Muscle of back (tissue), 11 donors: ENCODE data around the gene PDS5B. TPM values are rescaled to one million over a fixed set of nuclear protein-coding genes. Genes with fewer than 3 reads are reported as not detected.
"Not testable (repeated sequence)": the region's sequence is repeated elsewhere in the genome, so short reads cannot be mapped to it uniquely, and the experiment has no call there.

Experiments used
- DNase-seq, 3 donors: peaks; one replicate each; pipeline versions ENCODE4 v3.0.0 to v3.0.0-alpha.2; 2013
- polyA plus RNA-seq, 10 donors: library from polyadenylated mRNA; unstranded; fragments of 120-200 nt; gene quantifications; one replicate each; pipeline ENCODE4 v1.2.1, GENCODE V29; 2013; ENCODE audit not compliant: insufficient read length in 10 of 10

Gene PDS5B
- polyA plus RNA-seq, 10 donors: 34.1 to 50.4 (median 40.8) TPM

DNA sequence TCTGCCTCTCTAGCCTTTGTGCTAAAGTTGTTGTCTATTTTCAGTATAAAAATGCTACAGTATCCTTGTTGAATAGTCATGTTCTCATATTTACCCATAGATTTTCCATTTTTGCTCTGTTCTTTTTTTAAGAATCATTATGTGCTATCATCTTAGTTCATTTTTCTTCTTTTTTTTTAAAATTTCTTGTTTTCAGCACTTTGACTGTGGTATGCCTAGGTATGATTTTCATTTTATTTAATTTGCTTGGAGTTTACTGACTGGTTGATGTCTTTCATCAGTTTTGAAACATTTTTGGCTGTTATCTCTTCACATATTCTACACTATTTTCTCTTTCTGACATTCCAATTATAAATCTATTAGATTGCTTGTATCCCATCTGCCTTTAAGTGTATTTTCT lies 192.9 kb downstream of the PDS5B start:
- DNase-seq: no peak

DNA sequence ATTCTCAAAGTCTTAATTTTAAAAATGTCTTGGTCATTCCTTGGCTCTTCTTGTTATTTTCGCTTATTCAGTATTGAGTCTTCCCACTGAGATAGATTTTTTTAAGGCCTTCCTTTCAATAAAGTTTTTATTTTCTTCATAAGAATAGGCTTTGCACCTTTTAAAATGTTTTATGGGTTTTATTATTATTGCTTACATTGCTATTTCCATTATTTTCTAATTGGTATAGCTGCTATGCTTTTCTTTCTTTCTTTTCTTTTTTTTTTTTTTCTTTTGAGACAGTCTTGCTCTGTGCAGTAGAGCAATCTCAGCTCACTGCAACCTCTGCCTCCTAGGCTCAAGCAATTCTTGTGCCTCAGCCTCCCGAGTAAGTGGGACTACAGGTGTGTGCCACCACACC lies 195.7 kb downstream of the PDS5B start:
- no peak for DNase-seq

DNA sequence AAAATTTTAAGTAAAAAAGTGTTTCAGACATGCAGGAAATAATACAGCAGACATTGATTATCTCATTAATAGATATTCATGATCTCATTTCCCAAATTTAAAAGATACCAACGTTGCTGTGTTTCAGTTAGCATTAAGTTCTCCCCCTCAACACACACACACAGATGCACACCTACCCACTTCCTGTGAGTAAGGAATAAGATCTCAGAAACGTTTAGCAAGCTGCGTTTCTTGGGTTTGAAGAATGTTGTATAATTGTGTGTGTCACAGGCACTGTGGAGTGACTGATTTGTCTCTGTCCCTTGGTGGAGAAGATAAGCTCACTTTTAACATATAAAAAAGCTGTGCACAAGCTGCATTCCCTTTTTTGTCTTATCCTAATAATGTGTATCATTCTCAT lies 196.8 kb downstream of the PDS5B start:
- DNase-seq: peak in 1 of 3 donors; percentile 8

DNA sequence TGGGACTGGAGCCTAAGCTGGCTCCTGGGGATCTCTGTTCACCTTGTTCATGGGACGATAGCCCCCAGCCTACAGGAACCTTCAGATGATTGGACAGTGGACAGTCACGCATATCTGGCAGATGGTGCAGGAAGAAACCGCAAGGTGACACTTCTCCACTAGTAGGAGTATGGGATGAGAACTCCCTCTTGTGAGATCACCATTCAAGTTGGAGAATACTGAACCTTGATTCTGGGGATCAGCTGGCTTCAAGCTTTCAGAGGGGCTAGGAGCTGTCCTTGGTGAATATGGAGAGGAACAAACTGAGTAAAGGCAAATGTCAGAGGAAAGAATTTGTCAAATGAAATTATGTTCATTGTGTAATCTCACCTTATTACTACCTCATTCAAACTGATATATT lies 204.5 kb downstream of the PDS5B start:
- DNase-seq: no peak

DNA sequence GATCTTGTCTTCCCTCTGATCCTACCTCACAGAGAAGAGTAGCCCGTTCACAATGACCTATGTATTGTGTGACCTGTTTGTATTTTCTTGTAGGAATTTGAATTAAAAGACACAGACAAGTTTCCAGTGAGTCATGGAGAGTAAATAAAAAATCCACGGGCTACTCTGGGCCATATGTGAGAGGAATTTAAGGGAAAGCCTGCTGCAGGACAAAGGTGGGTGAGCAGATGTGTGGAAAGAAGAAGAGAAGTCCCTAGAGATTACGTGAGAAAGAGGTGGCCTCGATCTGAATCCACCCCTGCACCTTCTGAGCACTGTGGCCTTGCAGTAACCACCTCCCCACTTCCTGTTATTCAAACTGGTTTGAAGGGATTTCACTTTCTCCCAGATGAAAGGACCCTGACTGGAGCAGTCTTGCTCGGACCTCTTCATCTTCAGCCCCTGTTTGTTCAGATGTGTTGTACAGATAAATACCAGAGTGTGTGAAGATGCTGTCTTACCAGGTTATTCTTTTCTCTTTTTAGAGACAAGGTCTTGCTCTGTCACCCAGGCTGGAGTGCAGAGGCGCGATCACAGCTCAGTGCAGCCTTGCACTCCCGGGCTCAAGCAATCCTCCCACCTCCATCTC lies 205.4 kb downstream of the PDS5B start:
- DNase-seq: no peak

DNA sequence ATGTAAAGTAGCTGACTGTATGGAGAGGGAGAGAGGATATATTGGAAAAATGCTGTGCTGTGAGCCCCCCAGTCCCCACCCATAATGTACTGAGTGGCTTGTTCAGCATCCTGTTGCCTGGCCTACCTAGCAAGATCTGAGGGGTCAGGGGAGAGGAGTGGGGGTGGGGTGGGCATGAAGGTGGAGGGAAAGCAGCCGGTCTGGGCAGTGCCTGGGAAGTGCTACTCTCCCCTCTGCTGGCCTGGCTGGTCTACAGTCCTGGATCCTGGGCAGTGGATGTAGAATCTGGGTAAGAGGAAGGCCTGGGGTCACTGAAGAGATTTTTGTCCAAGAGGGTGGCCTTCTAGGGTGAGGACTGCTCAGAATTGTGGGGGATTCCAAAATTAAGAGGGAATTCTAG lies 210.5 kb downstream of the PDS5B start:
- no peak for DNase-seq

DNA sequence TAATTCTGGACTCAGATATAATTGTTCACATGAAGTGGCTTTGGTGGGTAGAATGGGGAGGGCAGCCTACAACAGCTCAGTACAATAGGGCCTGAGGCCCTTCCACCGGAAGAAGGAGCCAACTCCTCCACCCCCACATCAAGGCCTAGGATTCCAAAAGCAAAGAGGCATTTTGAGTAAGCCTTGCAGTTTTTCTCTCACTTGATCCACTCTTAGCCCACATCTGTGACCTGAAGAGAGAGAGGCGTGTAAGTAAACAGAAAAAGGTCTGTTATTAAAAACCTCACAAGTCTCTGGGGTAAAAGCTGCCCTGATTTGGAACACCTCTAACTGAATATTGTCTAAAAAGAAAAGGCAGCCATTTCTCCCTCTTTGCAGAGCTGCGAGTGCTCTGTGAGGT lies 215.9 kb downstream of the PDS5B start:
- DNase-seq: no peak

DNA sequence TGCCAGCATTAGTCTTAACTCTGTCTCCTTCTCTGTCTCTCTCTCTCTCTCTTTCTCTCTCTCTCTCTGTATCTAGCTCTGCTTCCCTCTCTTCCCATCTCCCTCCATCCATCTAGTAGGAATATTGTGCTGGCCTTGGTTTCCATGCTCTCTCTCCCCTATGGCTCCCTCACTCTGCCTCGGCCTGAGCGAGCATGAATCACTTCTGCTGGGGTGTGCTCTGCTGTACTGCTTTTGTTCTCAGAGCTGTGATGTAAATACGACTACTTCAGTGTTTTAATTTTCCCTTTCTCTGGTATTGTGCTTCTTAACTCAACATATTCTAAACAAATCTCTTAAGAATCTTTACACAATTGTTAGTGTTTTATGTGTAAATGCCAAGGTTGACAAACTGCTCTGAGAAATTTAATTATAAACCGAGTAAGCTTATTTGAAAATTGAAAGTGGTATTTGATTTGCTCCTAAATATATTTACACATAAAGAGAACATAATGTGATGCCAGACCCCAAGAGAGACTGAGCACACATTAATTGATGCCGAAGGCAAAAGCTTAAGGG lies 218.5 kb downstream of the PDS5B start:
- no peak for DNase-seq

DNA sequence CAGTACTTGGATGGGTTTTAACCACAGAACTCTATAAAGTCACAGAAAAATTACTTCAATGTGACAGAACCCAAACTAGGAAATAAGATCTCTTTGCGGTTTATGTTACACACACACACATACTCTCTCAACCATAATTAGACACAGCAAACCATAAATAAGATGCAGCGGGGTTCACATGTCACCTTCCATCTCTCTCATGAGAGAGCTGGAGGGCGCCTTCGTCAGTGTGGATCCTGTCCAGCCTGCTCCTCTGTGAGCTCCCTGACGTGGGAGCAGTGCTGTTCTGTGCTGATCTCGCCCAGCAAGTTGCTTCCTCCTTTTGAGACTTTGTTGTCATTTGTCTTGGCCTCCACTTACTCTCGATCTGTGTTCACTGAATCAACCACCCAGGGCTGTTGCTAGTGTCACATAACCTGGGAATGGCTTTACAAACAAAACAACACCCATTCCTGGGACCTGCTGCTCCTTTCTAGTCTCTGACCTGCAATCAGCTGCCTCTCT lies 225.1 kb downstream of the PDS5B start:
- peak in 2 of 3 donors; percentile 12 to 45 for DNase-seq

DNA sequence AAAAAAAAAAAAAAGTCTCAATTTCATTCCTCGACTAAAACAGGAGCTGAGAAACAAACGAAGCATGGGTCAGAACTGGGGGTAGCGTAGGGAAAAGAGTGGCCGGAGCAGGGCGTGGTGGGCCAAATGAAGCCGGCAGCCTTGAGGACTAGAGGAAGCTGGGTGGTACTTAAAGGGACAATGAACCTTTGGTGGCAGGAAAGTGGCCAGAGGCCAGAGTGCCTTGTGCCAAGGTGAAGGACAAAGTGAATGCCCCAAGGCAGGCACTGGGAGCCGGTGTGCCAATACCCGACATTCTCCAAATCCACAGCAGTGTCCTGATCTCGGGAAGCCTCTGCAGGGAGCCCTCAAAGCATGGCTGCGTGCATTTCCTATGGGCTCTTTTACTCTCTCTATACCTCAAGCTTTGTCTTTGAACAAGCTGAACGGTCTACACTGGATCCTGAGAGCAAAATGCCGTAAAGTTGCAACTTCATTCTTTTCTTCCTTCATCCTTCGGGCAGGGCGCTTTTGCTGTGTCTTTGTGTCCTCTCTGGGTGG lies 235.0 kb downstream of the PDS5B start:
- no peak for DNase-seq

DNA sequence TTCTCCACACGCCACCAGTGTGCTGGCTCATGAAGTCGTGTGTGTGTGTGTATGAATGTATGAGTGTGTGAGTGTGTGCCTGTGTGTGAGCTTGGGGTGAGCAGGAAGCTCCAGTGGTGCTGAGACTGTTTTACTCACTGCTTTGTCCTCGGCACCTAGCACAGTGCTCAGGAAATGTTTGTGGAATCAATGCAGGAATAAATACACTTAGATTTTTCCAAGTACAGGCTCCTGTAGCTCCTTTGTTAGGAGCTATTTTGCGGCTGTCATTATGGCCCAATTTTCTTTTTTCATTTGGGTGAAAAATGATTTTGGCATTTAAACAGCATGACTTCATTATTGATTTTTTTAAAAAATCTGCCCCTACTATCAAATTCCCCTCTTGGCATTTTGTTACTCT lies 236.5 kb downstream of the PDS5B start:
- DNase-seq: no peak

DNA sequence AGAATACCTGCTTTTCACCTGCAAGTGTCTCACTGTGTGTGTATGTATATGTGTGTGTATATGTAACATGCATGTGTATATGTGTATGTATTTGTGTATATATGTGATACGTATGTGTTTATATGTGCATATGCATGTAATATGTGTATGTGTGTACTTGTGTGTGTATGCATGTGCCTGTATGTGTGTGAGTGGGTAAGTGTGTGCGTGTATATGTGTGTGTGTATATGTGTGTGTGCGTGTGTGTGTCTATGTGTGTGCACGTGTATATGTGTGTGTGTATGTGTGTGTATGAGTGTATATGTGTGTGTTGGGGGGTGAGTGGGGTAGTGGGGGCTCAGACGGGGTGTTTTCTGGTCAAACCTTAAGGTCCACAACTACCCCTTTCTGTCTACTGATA lies 237.3 kb downstream of the PDS5B start:
- no peak for DNase-seq

DNA sequence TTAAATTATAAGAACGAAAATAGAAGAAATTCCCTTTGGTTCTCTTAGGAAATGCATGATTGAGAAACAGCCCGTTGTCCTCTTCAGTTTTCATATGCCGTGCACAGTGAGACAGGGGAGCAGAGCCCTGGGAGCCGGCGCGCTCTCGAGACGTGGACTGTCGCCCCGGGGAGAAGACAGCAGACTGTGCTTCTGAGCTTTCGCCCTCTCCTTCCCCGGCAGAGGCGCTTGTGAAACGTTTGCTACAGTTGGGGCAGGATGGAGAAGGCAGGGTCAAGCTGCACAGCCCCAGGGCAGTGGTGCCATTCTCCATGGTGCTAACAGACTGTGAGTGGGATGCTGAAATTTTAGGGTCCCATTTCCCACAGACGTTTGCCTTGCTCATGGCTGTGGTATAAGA lies 237.8 kb downstream of the PDS5B start:
- no peak for DNase-seq

DNA sequence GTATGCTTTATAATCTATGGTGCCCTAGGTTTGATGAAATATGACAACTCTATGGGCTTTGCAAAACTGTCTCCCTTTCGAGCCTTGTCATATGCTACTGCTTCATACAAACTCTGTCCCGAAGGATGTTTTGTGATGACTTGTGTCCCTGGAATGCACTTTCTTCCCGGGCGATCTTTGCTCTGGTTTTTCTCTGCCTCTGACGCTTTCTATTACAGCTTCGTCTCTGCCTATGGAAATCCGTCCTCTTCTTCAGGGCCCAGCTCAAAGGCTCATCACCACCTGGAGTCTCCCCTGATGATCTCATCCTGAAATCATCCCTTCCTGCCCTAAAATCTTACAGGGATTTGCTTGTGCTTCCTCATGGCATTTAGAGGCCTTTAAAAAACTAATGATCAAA lies 238.4 kb downstream of the PDS5B start:
- DNase-seq: peak in 1 of 3 donors; percentile 81

DNA sequence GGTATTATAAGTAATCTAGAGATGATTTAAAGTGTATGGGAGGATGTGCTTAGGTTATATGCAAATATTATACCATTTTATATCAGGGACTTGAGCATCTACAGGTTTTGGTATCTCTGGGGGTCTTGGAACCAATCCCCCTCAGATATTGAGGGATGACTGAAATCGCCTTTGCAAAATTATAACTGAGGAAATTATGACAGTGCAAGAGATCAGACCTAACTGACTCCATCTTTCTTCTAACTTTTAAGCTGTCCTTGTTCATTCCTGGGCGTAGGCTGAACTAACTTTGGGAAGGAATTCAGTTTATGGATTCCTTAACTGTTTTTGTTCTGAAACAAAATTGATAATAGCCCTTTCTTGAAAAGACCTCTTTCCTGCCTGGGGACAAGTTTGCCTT lies 239.2 kb downstream of the PDS5B start:
- no peak for DNase-seq

DNA sequence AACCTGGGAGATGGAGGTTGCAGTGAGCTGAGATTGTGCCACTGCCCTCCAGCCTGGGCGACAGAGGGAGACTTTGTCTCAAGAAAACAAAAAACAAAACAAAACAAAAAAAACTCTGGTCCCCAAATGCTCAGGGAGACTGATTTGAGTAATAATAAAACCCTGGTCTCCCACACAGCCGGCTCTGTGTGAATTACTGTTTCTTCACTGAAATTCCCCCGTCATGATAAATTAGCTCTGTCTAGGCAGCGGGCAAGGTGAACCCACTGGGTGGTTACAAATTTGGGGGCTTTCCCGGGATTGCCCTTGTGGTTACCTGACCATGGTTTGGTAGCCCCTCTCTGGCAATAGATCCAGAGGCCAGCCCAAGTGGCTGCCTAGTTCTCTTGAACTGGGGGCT lies 240.1 kb downstream of the PDS5B start:
- not testable (repeated sequence) for DNase-seq

Other genes starting within 250 kb of the PDS5B start
- 10 to 100 TPM in 3 of 10 donors, 1 to 10 TPM in 7; 4.8 to 10.4 (median 7.2) TPM for gene N4BP2L1, start 158.3 kb upstream of the PDS5B start, polyA plus RNA-seq
- 100 to 1,000 TPM in 6 of 10 donors, 10 to 100 TPM in 4; 65.6 to 169 (median 105) TPM for gene N4BP2L2, start 47.7 kb upstream of the PDS5B start, polyA plus RNA-seq